NCI-H1105 (cell line): ENCODE data around the gene BIVM.

Source experiments
- DNase-seq: peaks from one replicate; lab custom pipeline; 2025; lab: John Stamatoyannopoulos, UW

BIVM gene

GRCh38 chr13:102788683-102789082 is 10.2 kb upstream of the BIVM start:
- DNase-seq, result no peak

GRCh38 chr13:102792396-102792795 is 6.5 kb upstream of the BIVM start:
- no peak for DNase-seq

- no peak for DNase-seq
Measured at GRCh38 chr13:102793611-102794355, 5.1 kb upstream of the BIVM start.

GRCh38 chr13:102799426-102800144 is 666 bp downstream of the BIVM start:
- DNase-seq, result no peak

- DNase-seq, result peak; percentile 55
Measured at GRCh38 chr13:102800145-102801041, 1.5 kb downstream of the BIVM start.

GRCh38 chr13:102805680-102806079 is 6.8 kb downstream of the BIVM start:
- DNase-seq, result no peak

- no peak for DNase-seq
Measured at GRCh38 chr13:102807699-102808098, 8.8 kb downstream of the BIVM start.

GRCh38 chr13:102812611-102813287 is 13.8 kb downstream of the BIVM start:
- DNase-seq, result no peak

GRCh38 chr13:102814025-102814607 is 15.2 kb downstream of the BIVM start:
- DNase-seq, result no peak

- DNase-seq, result no peak
Measured at GRCh38 chr13:102814793-102815192, 15.9 kb downstream of the BIVM start.

GRCh38 chr13:102815788-102816187 is 16.9 kb downstream of the BIVM start:
- no peak for DNase-seq

- DNase-seq, result no peak
Measured at GRCh38 chr13:102816708-102817107, 17.8 kb downstream of the BIVM start.

- no peak for DNase-seq
Measured at GRCh38 chr13:102817241-102817640, 18.3 kb downstream of the BIVM start.

GRCh38 chr13:102817907-102818306 is 19.0 kb downstream of the BIVM start:
- DNase-seq, result no peak

GRCh38 chr13:102825400-102825799 is 26.5 kb downstream of the BIVM start:
- no peak for DNase-seq

GRCh38 chr13:102825921-102826706 is 27.2 kb downstream of the BIVM start:
- no peak for DNase-seq

GRCh38 chr13:102830646-102831045 is 31.7 kb downstream of the BIVM start:
- no peak for DNase-seq

GRCh38 chr13:102836471-102836870 is 37.6 kb downstream of the BIVM start:
- no peak for DNase-seq

GRCh38 chr13:102838273-102838672 is 39.4 kb downstream of the BIVM start:
- DNase-seq, result no peak

- no peak for DNase-seq
Measured at GRCh38 chr13:102838982-102839381, 40.1 kb downstream of the BIVM start.

- DNase-seq, result no peak
Measured at GRCh38 chr13:102839462-102839861, 40.5 kb downstream of the BIVM start.
